HEK293 (cell line): Measurements from ENCODE around the gene KIF4A.
A peak's percentile ranks its signal among the peaks of the same experiment; 100 is the strongest.

Source experiments
- BCL11B ChIP-seq: fragments of 450-650 bp; formaldehyde crosslinking; IDR thresholded peaks from 2 replicates; pipeline ENCODE4 v1.5.1; 2016; ENCODE audit warnings: low read depth, missing biosample characterization, missing genetic modification characterization
- BCL6B ChIP-seq: fragments of 450-650 bp; formaldehyde crosslinking; IDR thresholded peaks from 2 replicates; pipeline ENCODE4 v1.5.1; 2017; ENCODE audit warnings: missing biosample characterization, missing genetic modification characterization
- GLIS2 ChIP-seq: fragments of 450-650 bp; formaldehyde crosslinking; IDR thresholded peaks from 2 replicates; pipeline ENCODE4 v1.5.1; 2016; ENCODE audit warnings: missing biosample characterization, missing genetic modification characterization
- KLF8 ChIP-seq: fragments of 450-650 bp; formaldehyde crosslinking; IDR thresholded peaks from 2 replicates; pipeline ENCODE4 v1.5.1; 2016; ENCODE audit warnings: missing biosample characterization, missing genetic modification characterization
- MZF1 ChIP-seq: fragments of 450-650 bp; formaldehyde crosslinking; IDR thresholded peaks from 2 replicates; pipeline ENCODE4 v1.5.1; 2017; ENCODE audit warnings: missing biosample characterization, missing genetic modification characterization, borderline replicate concordance
- RBAK ChIP-seq: fragments of 450-650 bp; formaldehyde crosslinking; IDR thresholded peaks from 2 replicates; pipeline ENCODE4 v1.5.1; 2016; ENCODE audit warnings: missing biosample characterization, missing genetic modification characterization
- REPIN1 ChIP-seq: fragments of 450-650 bp; formaldehyde crosslinking; IDR thresholded peaks from 2 replicates; pipeline ENCODE4 v1.5.1; 2017; ENCODE audit warnings: missing biosample characterization, missing genetic modification characterization, low read depth
- YY2 ChIP-seq: fragments of 450-650 bp; formaldehyde crosslinking; IDR thresholded peaks from 2 replicates; pipeline ENCODE4 v1.5.1; 2016; ENCODE audit warnings: missing biosample characterization, missing genetic modification characterization
- ZBTB17 ChIP-seq: fragments of 450-650 bp; formaldehyde crosslinking; IDR thresholded peaks from 2 replicates; pipeline ENCODE4 v1.5.1; 2016; ENCODE audit warnings: missing biosample characterization, missing genetic modification characterization
- ZBTB20 ChIP-seq: fragments of 450-650 bp; formaldehyde crosslinking; IDR thresholded peaks from 2 replicates; pipeline ENCODE4 v1.5.1; 2016; ENCODE audit warnings: missing biosample characterization, missing genetic modification characterization
- ZBTB44 ChIP-seq: fragments of 450-650 bp; IDR thresholded peaks from 2 replicates; pipeline ENCODE4 v1.5.1; 2018; ENCODE audit warnings: missing biosample characterization, mild to moderate bottlenecking, missing genetic modification characterization
- ZBTB48 ChIP-seq: fragments of 450-650 bp; formaldehyde crosslinking; IDR thresholded peaks from 2 replicates; pipeline ENCODE4 v1.5.1; 2016; ENCODE audit warnings: missing biosample characterization, missing genetic modification characterization
- ZNF121 ChIP-seq: fragments of 450-650 bp; formaldehyde crosslinking; IDR thresholded peaks from 2 replicates; pipeline ENCODE4 v1.5.1; 2016; ENCODE audit warnings: missing biosample characterization, missing genetic modification characterization
- ZNF146 ChIP-seq: fragments of 450-650 bp; formaldehyde crosslinking; IDR thresholded peaks from 2 replicates; pipeline ENCODE4 v1.5.1; 2016; ENCODE audit warnings: missing biosample characterization, missing genetic modification characterization
- ZNF16 ChIP-seq: fragments of 450-650 bp; formaldehyde crosslinking; IDR thresholded peaks from 2 replicates; pipeline ENCODE4 v1.5.1; 2016; ENCODE audit warnings: low read depth, missing biosample characterization, missing genetic modification characterization
- ZNF221 ChIP-seq: fragments of 450-650 bp; formaldehyde crosslinking; IDR thresholded peaks from 2 replicates; pipeline ENCODE4 v1.5.1; 2017; ENCODE audit warnings: missing biosample characterization, missing genetic modification characterization, borderline replicate concordance
- ZNF335 ChIP-seq: fragments of 450-650 bp; formaldehyde crosslinking; conservative IDR thresholded peaks from 2 replicates; pipeline ENCODE4 v1.5.1; 2016; ENCODE audit warnings: missing biosample characterization, missing genetic modification characterization
- ZNF391 ChIP-seq: fragments of 450-650 bp; formaldehyde crosslinking; IDR thresholded peaks from 2 replicates; pipeline ENCODE4 v1.5.1; 2016; ENCODE audit warnings: low read depth, missing biosample characterization, missing genetic modification characterization, borderline replicate concordance
- ZNF514 ChIP-seq: fragments of 450-650 bp; formaldehyde crosslinking; IDR thresholded peaks from 2 replicates; pipeline ENCODE4 v1.5.1; 2016; ENCODE audit warnings: missing biosample characterization, missing genetic modification characterization
- ZNF670 ChIP-seq: fragments of 450-650 bp; formaldehyde crosslinking; IDR thresholded peaks from 2 replicates; pipeline ENCODE4 v1.5.1; 2016; ENCODE audit warnings: missing biosample characterization, missing genetic modification characterization, low read depth
- ZNF701 ChIP-seq: fragments of 450-650 bp; formaldehyde crosslinking; IDR thresholded peaks from 2 replicates; pipeline ENCODE4 v1.5.1; 2016; ENCODE audit warnings: missing biosample characterization, missing genetic modification characterization
- ZNF704 ChIP-seq: fragments of 450-650 bp; formaldehyde crosslinking; IDR thresholded peaks from 2 replicates; pipeline ENCODE4 v1.5.1; 2016; ENCODE audit warnings: missing biosample characterization, missing genetic modification characterization
- ZNF747 ChIP-seq: fragments of 450-650 bp; formaldehyde crosslinking; IDR thresholded peaks from 2 replicates; pipeline ENCODE4 v1.5.1; 2016; ENCODE audit warnings: missing biosample characterization, missing genetic modification characterization
- ZNF830 ChIP-seq: fragments of 450-650 bp; IDR thresholded peaks from 2 replicates; pipeline ENCODE4 v1.5.0; 2018; ENCODE audit warnings: missing biosample characterization, missing genetic modification characterization, low read depth, mild to moderate bottlenecking, moderate library complexity
- ZNF837 ChIP-seq: fragments of 450-650 bp; formaldehyde crosslinking; IDR thresholded peaks from 2 replicates; pipeline ENCODE4 v1.5.1; 2016; ENCODE audit warnings: missing biosample characterization, missing genetic modification characterization
- ZSCAN16 ChIP-seq: fragments of 450-650 bp; formaldehyde crosslinking; IDR thresholded peaks from 2 replicates; pipeline ENCODE4 v1.5.1; 2016; ENCODE audit warnings: missing biosample characterization, missing genetic modification characterization
- ZSCAN30 ChIP-seq: fragments of 450-650 bp; IDR thresholded peaks from 2 replicates; pipeline ENCODE4 v1.5.1; 2018; ENCODE audit warnings: missing biosample characterization, mild to moderate bottlenecking, missing genetic modification characterization, moderate library complexity
- ZSCAN4 ChIP-seq: fragments of 450-650 bp; formaldehyde crosslinking; IDR thresholded peaks from 2 replicates; pipeline ENCODE4 v1.5.1; 2017; ENCODE audit warnings: missing biosample characterization, missing genetic modification characterization
- ZXDB ChIP-seq: fragments of 450-650 bp; formaldehyde crosslinking; IDR thresholded peaks from 2 replicates; pipeline ENCODE4 v1.5.1; 2016; ENCODE audit warnings: missing biosample characterization, missing genetic modification characterization
- TF ChIP-seq, protein P1 (sequence below): fragments of 450-650 bp; formaldehyde crosslinking; IDR thresholded peaks from 2 replicates; pipeline ENCODE4 v1.5.1; 2016; ENCODE audit warnings: missing biosample characterization, missing genetic modification characterization, low read depth
- TF ChIP-seq, protein P2 (sequence below): fragments of 450-650 bp; formaldehyde crosslinking; IDR thresholded peaks from 2 replicates; pipeline ENCODE4 v1.5.1; 2016; ENCODE audit warnings: missing biosample characterization, missing genetic modification characterization

Gene KIF4A

GRCh38 chrX:70455366-70456202, 165.7 kb downstream of the KIF4A start (continued):
- no peak for TF ChIP-seq YY2 (tag by site-specific recombination)
- no peak for TF ChIP-seq ZNF701 (tag by site-specific recombination)
- TF ChIP-seq ZBTB17 (tag by site-specific recombination), result peak; percentile 44
- TF ChIP-seq ZNF704 (tag by site-specific recombination), result no peak
- TF ChIP-seq RBAK (tag by site-specific recombination), result no peak
- TF ChIP-seq ZNF670 (tag by site-specific recombination), result no peak
- no peak for TF ChIP-seq ZNF16 (tag by site-specific recombination)
- TF ChIP-seq ZXDB (tag by site-specific recombination), result 0 out of 2 replicates have a peak, but pooled peaks have one; percentile 8
- no peak for TF ChIP-seq ZSCAN16 (tag by site-specific recombination)
- TF ChIP-seq ZNF146, result 0 out of 2 replicates have a peak, but pooled peaks have one; percentile 1
- TF ChIP-seq ZNF391 (tag by site-specific recombination), result no peak
- TF ChIP-seq ZBTB44 (tag by site-specific recombination), result no peak
- TF ChIP-seq BCL11B (tag by site-specific recombination), result no peak
- peak; percentile 79 for TF ChIP-seq ZBTB48 (tag by site-specific recombination)
- TF ChIP-seq ZNF747, result no peak
- no peak for TF ChIP-seq ZNF514 (tag by site-specific recombination)
- TF ChIP-seq, protein P1, sequence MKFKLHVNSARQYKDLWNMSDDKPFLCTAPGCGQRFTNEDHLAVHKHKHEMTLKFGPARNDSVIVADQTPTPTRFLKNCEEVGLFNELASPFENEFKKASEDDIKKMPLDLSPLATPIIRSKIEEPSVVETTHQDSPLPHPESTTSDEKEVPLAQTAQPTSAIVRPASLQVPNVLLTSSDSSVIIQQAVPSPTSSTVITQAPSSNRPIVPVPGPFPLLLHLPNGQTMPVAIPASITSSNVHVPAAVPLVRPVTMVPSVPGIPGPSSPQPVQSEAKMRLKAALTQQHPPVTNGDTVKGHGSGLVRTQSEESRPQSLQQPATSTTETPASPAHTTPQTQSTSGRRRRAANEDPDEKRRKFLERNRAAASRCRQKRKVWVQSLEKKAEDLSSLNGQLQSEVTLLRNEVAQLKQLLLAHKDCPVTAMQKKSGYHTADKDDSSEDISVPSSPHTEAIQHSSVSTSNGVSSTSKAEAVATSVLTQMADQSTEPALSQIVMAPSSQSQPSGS (tag by site-specific recombination), result no peak
- TF ChIP-seq ZNF837, result no peak
- TF ChIP-seq ZBTB20 (tag by site-specific recombination), result no peak
- TF ChIP-seq REPIN1 (tag by site-specific recombination), result no peak
- no peak for TF ChIP-seq ZSCAN30
- no peak for TF ChIP-seq ZNF121 (tag by site-specific recombination)
- no peak for TF ChIP-seq ZNF830 (tag by site-specific recombination)
- TF ChIP-seq MZF1 (tag by site-specific recombination), result no peak
- TF ChIP-seq KLF8, result no peak
- no peak for TF ChIP-seq ZNF221 (tag by site-specific recombination)
- TF ChIP-seq ZSCAN4 (tag by site-specific recombination), result no peak
- TF ChIP-seq, protein P2, sequence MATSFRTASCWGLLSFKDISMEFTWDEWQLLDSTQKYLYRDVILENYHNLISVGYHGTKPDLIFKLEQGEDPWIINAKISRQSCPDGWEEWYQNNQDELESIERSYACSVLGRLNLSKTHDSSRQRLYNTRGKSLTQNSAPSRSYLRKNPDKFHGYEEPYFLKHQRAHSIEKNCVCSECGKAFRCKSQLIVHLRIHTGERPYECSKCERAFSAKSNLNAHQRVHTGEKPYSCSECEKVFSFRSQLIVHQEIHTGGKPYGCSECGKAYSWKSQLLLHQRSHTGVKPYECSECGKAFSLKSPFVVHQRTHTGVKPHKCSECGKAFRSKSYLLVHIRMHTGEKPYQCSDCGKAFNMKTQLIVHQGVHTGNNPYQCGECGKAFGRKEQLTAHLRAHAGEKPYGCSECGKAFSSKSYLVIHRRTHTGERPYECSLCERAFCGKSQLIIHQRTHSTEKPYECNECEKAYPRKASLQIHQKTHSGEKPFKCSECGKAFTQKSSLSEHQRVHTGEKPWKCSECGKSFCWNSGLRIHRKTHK, result no peak
- peak; percentile 68 for TF ChIP-seq GLIS2 (tag by site-specific recombination)
- no peak for TF ChIP-seq ZNF335 (tag by site-specific recombination)
- no peak for TF ChIP-seq BCL6B (tag by site-specific recombination)
